SK-MEL-5 (cell line): ENCODE results near the gene PACSIN2. TPM values are rescaled to one million over a fixed set of nuclear protein-coding genes. Genes with fewer than 3 reads are reported as not detected.

Experiments
- DNase-seq: peaks from one replicate; pipeline ENCODE4 v3.0.0-alpha.2; 2016; ENCODE audit warnings: low read depth, low spot score
- in situ Hi-C: cut with HindIII; loops from 2 replicates; pipeline ENCODE4 v1.10.0; 2016; ENCODE audit warnings: low sequenced_read_pairs, high pct_unique_total_duplicates, low pct_unique_long_range_greater_than_20kb
- total RNA-seq: library from RNA; depleted of rRNA; stranded (reverse); fragments of >200 nt; shearing (Covaris generic); gene quantifications from 2 replicates; pipeline ENCODE4 v1.2.3, GENCODE V29; 2014

PACSIN2 gene
- total RNA-seq, 1 experiment from 2014 or later: 210 TPM

GRCh38 chr22:42909363-42910058 is 105.4 kb downstream of the PACSIN2 start:
- no peak for DNase-seq
- in situ Hi-C loops: no loop called here

- DNase-seq: no peak
- in situ Hi-C loops: no loop called here
Measured at GRCh38 chr22:42908374-42908746, 106.6 kb downstream of the PACSIN2 start.

- DNase-seq: no peak
- in situ Hi-C loops: no loop called here
Measured at GRCh38 chr22:42907404-42908373, 107.3 kb downstream of the PACSIN2 start.

GRCh38 chr22:42906605-42907348 is 108.2 kb downstream of the PACSIN2 start:
- in situ Hi-C loops: no loop called here
- no peak for DNase-seq

- no peak for DNase-seq
- in situ Hi-C loops: no loop called here
Measured at GRCh38 chr22:42905702-42906183, 109.2 kb downstream of the PACSIN2 start.

- no peak for DNase-seq
- in situ Hi-C loops: no loop called here
Measured at GRCh38 chr22:42905217-42905616, 109.7 kb downstream of the PACSIN2 start.

- no peak for DNase-seq
- in situ Hi-C loops: no loop called here
Measured at GRCh38 chr22:42904050-42904449, 110.9 kb downstream of the PACSIN2 start.

- in situ Hi-C loops: no loop called here
- no peak for DNase-seq
Measured at GRCh38 chr22:42902875-42903510, 112.0 kb downstream of the PACSIN2 start.

- DNase-seq: peak; percentile 29
- in situ Hi-C loops: no loop called here
Measured at GRCh38 chr22:42901790-42902508, 113.0 kb downstream of the PACSIN2 start.

GRCh38 chr22:42897960-42898359 is 117.0 kb downstream of the PACSIN2 start:
- in situ Hi-C loops: no loop called here
- DNase-seq: no peak

GRCh38 chr22:42895541-42895981 is 119.4 kb downstream of the PACSIN2 start:
- in situ Hi-C loops: no loop called here

GRCh38 chr22:42895087-42895486 is 119.9 kb downstream of the PACSIN2 start:
- in situ Hi-C loops: no loop called here
- no peak for DNase-seq

More at GRCh38 chr22:42895541-42895981, 119.4 kb downstream of the PACSIN2 start:
- no peak for DNase-seq

- no peak for DNase-seq
- in situ Hi-C loops: no loop called here
Measured at GRCh38 chr22:42893371-42894150, 121.4 kb downstream of the PACSIN2 start.

- DNase-seq: no peak
- in situ Hi-C loops: no loop called here
Measured at GRCh38 chr22:42892571-42893316, 122.2 kb downstream of the PACSIN2 start.

GRCh38 chr22:42892156-42892555 is 122.8 kb downstream of the PACSIN2 start:
- no peak for DNase-seq
- in situ Hi-C loops: no loop called here

- in situ Hi-C loops: no loop called here
- DNase-seq: no peak
Measured at GRCh38 chr22:42891696-42892095, 123.3 kb downstream of the PACSIN2 start.
